RCC 7860 (cell line): Measurements from ENCODE around the gene REEP6.

Experiments
- DNase-seq: peaks from one replicate; pipeline ENCODE4 v3.0.0-alpha.2; 2015; ENCODE audit warnings: low spot score
- FAIRE-seq: peaks from 2 replicates; lab custom pipeline; 2012; peaks lifted over from hg19 to GRCh38; lab: Jason Lieb, UNC

REEP6 gene

DNA sequence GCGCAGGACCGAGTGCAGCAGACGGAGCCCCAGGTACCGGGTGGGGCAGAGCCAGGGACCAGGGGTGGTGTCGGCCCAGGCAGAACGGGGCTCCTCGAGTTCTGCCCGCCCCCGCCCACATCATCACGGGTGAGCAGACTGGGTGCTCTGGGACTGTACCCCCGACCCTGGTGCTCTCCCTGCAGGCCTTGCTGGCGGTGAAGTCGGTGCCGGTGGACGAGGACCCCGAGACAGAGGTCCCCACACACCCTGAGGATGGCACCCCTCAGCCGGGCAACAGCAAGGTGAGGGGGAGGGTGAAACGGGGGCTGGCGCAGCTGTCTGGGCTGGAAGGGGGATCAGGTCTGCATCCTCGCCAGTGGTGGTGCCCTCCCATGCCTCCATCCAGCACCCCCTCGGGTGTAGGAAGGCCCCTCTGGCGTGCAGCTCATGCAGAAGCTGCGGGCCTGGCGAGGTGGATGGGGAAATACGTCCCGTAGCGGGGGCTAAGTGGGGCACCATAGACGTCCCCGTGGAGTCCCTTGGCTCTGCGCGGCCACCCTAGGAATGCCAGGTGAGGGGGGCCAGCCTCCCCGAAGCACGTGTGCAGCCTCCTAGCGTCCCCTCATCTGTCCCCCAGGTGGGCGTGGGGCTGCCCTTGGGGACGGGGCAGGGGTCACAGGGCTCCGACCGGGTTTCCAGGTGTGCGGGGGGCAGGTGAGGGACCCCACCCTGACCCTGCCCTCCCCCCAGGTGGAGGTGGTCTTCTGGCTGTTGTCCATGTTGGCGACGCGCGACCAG lies 34.7 kb upstream of the REEP6 start:
- FAIRE-seq (no peak), DNase-seq (no peak)

DNA sequence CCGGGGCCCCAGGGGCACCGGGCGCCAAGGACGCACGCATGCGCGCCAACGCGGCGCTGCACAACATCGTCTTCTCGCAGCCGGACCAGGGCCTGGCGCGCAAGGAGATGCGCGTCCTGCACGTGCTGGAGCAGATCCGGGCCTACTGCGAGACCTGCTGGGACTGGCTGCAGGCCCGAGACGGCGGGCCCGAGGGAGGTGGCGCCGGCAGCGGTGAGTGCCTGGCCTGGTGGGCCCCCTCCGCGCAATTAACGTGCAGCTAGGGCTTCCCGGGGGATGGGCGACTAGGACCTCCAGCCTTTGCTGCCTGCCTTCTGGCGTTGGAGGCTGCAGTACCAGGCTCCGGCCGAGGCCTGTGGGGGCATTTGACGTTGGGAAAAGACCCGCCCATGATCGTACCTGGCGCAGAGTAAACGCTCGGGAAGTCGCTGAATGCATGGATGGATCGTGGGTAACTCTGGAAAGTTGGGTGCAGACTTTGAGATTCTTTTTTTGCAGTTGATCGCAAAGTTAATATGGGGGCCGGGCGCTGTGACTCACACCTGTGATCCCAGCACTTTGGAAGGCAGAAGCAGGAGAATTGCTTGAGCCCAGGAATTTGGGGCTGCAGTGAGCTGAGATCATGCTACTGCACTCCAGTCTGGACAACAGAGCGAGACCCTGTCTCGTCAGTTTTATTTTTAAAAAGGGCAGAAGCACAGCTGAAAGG lies 33.8 kb upstream of the REEP6 start:
- FAIRE-seq: no peak
- DNase-seq: no peak

DNA sequence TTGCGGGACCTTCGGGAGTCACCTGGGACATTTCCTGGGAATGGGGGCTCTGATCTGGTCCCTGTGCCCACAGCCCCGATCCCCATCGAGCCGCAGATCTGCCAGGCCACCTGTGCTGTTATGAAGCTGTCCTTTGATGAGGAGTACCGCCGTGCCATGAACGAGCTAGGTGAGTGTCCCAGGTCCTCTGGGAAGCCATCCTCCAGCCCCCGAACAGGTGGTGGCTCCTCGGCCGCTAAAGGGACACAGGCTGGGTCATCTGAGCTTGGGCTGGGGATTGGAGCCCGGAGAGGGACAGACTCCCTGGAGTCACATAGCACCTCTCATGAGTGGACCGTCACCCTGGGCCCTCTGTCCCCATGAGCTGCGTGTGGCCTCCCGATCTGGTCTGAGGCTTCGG lies 33.1 kb upstream of the REEP6 start:
- FAIRE-seq (no peak), DNase-seq (no peak)

DNA sequence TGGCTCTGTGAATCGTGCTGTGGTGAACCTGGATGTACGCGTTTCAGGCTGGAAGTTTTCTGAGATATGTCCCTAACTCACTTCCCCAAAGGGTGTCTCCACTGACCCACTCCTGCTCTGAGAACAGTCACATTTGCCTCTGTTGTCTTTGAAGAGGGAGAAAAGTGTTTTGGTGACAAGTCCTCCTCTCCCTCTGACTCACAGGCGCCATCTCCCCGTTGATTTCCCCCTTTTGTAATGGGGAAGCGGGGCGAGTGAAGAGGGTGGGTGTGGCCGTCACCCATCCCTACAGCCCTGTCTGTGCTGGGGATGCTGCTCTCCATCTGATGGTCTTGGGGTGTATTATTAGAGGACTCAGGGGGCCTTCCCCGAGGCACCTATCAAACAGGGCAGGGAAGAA lies 31.5 kb upstream of the REEP6 start:
- FAIRE-seq: no peak

DNA sequence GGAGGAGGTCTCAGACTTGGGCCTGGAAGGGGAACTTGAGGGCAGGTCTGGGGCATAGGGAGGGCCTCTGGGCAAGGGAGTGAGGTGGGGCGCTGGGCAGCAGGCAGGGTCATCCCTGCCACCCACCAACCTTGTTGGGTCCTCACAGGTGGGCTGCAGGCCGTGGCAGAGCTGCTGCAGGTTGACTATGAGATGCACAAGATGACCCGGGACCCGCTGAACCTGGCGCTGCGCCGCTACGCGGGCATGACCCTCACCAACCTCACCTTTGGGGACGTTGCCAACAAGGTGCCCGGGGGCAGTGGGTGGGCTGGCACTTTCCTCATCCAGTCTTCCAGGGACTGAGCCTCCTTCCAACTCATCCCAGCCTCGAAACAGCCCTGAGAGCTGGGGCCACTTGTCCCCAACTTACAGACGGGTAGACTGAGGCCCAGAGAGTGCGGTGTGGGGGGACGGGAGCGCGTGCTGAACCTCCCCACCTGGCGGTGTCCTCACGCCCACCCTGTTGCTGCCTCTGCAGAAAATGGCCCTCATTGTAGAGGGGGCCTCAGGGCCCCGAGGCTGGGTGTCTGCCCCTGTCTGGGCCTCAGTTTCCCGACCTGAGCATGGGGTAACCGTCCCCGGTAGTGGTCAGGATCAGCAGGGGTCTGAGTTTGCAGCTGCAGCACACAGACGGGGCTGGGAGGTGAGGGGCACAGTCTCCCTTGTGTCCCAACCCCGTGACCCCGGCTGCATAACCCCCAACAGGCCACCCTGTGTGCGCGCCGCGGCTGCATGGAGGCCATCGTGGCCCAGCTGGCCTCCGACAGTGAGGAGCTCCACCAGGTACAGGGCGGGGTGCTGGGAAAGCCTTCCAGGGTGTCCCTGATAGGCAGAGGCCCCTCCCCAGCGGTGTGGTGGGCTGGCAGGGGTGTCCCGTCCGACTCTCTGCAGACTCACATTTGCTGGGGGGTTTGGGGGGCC lies 30.7 kb upstream of the REEP6 start:
- DNase-seq (no peak), FAIRE-seq (no peak)

More for the DNA sequence above, 31.5 kb upstream of the REEP6 start:
- DNase-seq: no peak

DNA sequence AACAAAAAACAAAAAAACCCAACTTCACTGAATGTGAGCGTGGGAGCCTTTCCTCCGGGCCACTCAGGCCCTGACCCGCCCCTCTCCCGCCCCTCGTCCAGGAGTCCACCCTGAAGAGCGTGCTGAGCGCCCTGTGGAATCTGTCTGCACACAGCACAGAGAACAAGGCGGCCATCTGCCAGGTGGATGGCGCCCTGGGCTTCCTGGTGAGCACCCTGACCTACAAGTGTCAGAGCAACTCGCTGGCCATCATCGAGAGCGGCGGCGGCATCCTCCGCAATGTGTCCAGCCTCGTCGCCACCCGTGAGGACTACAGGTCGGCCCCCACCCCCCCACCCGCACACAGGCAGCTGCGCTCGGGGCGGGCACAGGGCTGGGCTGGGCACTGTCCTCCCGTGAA lies 29.1 kb upstream of the REEP6 start:
- DNase-seq (no peak), FAIRE-seq (no peak)

DNA sequence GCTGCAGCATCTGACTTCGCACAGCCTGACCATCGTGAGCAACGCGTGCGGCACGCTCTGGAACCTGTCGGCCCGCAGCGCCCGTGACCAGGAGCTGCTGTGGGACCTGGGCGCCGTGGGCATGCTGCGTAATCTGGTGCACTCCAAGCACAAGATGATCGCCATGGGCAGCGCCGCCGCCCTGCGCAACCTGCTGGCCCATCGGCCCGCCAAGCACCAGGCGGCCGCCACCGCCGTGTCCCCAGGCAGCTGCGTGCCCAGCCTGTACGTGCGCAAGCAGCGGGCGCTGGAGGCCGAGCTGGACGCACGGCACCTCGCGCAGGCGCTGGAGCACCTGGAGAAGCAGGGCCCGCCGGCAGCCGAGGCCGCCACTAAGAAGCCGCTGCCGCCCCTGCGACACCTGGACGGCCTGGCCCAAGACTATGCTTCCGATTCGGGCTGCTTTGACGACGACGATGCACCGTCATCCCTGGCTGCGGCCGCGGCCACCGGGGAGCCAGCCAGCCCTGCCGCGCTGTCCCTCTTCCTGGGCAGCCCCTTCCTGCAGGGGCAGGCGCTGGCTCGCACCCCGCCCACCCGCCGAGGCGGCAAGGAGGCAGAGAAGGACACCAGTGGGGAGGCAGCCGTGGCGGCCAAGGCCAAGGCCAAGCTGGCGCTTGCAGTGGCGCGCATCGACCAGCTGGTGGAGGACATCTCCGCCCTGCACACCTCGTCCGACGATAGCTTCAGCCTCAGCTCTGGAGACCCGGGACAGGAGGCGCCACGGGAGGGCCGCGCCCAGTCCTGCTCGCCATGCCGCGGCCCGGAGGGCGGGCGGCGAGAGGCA lies 25.6 kb upstream of the REEP6 start:
- DNase-seq: no peak
- no peak for FAIRE-seq

DNA sequence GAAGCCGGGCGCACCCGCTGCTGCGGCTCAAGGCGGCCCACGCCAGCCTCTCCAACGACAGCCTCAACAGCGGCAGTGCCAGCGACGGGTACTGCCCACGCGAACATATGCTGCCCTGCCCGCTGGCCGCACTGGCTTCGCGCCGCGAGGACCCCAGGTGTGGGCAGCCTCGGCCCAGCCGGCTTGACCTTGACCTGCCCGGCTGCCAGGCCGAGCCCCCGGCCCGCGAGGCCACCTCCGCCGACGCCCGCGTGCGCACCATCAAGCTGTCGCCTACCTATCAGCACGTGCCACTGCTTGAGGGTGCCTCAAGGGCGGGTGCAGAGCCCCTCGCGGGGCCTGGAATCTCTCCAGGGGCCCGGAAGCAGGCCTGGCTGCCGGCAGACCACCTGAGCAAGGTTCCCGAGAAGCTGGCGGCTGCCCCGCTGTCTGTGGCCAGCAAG lies 24.9 kb upstream of the REEP6 start:
- FAIRE-seq: no peak
- no peak for DNase-seq

DNA sequence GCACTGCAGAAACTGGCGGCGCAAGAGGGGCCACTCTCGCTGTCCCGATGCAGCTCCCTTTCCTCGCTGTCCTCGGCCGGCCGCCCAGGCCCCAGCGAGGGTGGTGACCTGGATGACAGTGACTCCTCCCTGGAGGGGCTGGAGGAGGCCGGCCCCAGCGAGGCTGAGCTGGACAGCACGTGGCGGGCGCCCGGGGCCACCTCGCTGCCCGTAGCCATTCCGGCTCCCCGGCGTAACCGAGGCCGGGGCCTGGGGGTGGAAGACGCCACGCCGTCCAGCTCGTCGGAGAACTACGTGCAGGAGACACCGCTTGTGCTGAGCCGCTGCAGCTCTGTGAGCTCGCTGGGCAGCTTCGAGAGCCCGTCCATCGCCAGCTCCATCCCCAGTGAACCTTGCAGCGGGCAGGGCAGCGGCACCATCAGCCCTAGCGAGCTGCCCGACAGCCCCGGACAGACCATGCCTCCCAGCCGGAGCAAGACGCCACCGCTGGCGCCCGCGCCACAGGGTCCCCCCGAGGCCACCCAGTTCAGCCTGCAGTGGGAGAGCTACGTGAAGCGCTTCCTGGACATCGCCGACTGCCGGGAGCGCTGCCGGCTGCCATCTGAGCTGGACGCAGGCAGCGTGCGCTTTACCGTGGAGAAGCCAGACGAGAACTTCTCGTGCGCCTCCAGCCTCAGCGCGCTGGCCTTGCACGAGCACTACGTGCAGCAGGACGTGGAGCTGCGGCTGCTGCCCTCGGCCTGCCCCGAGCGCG lies 24.3 kb upstream of the REEP6 start:
- no peak for DNase-seq

DNA sequence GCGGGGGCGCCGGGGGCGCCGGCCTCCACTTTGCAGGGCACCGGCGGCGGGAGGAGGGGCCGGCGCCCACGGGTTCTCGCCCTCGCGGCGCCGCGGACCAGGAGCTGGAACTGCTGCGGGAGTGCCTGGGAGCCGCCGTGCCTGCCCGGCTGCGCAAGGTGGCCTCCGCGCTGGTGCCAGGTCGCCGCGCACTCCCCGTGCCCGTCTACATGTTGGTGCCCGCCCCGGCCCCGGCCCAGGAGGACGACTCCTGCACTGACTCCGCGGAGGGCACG lies 23.8 kb upstream of the REEP6 start:
- DNase-seq (no peak), FAIRE-seq (no peak)

More for the DNA sequence above, 24.3 kb upstream of the REEP6 start:
- no peak for FAIRE-seq

DNA sequence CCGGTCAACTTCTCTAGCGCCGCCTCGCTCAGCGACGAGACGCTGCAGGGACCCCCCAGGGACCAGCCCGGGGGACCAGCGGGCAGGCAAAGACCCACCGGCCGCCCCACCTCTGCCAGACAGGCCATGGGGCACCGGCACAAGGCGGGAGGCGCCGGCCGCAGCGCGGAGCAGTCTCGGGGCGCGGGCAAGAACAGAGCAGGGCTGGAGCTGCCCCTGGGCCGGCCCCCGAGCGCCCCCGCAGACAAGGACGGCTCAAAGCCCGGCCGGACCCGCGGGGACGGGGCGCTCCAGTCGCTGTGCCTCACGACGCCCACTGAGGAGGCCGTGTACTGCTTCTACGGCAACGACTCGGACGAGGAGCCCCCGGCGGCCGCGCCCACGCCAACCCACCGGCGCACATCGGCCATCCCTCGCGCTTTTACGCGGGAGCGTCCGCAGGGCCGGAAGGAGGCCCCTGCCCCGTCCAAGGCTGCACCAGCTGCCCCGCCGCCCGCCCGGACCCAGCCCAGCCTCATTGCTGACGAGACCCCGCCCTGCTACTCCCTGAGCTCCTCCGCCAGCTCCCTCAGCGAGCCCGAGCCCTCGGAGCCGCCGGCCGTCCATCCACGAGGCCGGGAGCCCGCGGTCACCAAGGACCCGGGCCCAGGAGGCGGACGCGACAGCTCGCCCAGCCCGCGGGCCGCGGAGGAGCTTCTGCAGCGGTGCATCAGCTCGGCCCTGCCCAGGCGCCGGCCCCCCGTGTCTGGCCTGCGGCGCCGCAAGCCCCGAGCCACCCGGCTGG lies 23.3 kb upstream of the REEP6 start:
- FAIRE-seq: no peak
- DNase-seq: no peak

DNA sequence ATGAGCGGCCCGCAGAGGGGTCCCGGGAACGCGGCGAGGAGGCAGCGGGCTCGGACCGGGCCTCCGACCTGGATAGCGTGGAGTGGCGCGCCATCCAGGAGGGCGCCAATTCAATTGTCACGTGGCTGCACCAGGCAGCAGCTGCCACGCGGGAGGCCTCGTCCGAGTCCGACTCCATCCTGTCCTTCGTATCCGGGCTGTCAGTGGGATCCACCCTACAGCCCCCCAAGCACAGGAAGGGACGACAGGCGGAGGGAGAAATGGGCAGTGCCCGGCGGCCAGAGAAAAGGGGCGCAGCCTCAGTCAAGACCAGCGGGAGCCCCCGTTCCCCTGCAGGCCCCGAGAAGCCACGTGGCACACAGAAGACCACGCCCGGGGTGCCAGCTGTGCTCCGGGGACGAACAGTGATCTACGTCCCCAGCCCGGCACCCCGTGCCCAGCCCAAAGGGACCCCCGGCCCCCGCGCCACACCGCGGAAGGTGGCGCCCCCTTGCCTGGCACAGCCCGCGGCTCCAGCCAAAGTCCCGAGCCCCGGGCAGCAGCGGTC lies 22.6 kb upstream of the REEP6 start:
- DNase-seq: no peak
- no peak for FAIRE-seq

DNA sequence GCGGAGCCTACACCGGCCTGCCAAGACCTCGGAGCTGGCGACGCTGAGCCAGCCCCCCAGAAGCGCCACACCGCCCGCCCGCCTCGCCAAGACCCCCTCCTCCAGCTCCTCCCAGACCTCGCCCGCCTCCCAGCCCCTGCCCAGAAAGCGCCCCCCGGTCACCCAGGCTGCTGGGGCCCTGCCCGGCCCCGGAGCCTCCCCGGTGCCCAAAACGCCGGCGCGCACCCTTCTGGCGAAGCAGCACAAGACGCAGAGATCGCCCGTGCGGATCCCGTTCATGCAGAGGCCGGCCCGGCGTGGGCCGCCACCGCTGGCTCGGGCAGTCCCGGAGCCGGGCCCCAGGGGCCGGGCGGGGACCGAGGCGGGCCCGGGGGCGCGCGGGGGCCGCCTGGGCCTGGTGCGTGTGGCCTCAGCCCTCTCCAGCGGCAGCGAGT lies 22.1 kb upstream of the REEP6 start:
- FAIRE-seq: no peak
- DNase-seq: no peak

DNA sequence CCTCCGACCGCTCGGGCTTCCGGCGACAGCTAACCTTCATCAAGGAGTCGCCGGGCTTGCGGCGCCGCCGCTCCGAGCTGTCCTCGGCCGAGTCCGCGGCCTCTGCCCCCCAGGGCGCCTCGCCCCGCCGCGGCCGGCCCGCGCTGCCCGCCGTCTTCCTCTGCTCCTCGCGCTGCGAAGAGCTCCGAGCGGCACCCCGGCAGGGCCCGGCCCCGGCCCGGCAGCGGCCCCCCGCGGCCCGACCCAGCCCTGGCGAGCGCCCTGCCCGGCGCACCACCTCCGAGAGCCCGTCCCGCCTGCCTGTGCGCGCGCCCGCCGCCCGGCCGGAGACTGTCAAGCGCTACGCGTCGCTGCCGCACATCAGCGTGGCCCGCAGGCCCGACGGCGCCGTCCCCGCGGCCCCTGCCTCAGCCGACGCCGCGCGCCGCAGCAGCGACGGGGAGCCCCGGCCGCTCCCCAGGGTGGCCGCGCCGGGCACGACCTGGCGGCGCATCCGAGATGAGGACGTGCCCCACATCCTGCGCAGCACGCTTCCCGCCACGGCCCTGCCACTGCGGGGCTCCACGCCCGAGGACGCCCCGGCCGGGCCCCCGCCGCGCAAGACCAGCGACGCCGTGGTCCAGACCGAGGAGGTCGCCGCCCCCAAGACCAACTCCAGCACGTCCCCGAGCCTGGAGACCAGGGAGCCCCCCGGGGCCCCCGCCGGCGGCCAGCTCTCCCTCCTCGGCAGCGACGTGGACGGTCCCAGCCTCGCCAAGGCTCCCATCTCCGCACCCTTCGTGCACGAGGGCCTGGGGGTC lies 21.5 kb upstream of the REEP6 start:
- FAIRE-seq (no peak), DNase-seq (no peak)

DNA sequence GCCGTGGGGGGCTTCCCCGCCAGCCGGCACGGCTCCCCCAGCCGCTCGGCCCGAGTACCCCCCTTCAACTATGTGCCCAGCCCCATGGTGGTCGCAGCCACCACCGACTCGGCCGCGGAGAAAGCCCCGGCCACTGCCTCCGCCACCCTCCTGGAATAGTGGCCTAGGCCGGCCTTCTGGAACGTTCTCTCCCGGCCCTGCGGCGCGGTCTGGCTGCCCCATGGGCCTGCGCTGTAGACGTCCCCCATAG lies 21.0 kb upstream of the REEP6 start:
- no peak for FAIRE-seq

DNA sequence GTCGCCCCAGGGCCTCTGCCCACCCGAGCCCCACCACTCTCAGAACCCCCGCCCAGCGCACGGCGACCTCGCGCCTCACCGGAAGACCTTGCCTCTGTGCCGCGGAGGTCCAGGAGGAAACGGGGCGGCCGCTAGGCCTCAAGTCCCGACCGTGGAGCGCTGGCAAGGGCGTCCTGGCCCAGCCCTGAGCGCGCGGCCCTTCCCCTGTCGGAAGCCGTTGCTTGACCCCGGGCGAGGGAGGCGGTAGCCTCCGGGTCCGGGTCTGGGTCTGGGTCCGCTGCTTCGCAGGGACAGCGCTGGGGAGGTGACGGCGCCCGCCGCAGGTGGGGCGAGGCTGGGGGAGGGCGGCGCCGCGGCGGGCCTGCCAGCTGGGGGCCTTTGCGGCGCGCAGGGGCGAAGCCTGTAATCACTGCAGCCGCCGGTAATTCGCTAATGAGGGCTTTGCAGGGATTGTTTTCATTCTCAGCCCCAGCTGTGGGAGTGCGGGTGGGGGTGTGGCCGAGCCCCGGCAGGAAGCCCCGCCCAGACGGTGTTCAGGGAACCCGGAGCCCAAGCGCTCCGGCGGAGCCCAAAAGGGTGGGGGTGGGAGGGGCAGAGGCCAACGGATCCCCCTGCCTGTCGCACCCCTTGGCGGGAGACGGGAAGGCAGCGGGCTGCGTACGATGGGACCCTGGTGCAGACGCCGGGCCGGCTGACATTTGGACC lies 20.5 kb upstream of the REEP6 start:
- DNase-seq (no peak), FAIRE-seq (no peak)

More for the DNA sequence above, 21.0 kb upstream of the REEP6 start:
- DNase-seq: no peak

DNA sequence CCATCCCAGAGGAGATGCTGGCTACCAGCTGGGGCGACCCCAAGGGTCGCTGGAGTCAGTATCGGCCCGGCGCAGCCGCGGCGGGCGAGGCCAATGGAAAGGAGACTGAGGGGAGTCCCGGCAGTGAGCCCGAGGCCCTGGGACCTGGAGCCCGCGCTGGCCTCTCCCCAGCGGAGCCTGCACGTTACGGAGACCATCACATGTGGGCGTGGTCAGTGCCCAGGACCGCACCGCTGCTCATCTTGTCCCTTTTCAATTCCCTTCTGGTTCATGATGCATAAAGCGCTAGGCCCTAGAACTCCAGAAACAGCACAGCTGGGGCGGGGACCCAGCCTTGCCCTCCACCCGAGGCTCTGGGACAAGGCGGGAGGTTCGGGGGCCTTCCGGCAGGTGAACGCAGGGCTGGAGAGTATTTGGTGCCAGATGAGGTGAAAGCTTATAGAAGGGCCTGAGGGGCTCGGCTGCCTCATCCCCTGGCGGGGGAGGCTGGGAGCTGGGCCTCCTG lies 19.9 kb upstream of the REEP6 start:
- FAIRE-seq: no peak
- DNase-seq: no peak
